ENCODE data around the gene ZNF277. TPM values are rescaled to one million over a fixed set of nuclear protein-coding genes. Genes with fewer than 3 reads are reported as not detected.

The ZNF277 gene
- total RNA-seq, 3 donors from 2014 or later: 30.8 to 38.3 (median 34.2) TPM

DNA sequence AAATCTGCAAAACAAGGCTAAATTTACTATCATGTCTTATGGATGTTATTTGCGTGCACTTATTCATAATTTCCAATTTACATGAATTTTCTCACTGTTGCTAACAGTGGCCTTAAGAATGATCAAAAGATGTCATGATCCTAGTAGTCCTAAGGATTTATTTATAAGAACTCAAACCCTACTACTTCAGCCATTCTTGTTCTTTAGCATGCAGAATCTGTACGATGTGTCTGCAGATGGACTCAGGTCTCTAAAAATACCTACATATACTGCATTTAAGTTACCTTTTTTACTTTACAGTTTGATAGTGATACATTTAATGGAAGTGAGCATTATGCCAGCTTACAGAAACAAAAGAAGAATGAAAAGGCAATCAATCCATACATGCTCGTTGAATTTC is 91.2 kb downstream of the ZNF277 start:
- no peak for DNase-seq (ENCODE audit: low spot score in 2 of 2)
- Histone ChIP-seq H3K9me3 (no peaks in the 10 kb centered on the region), H3K4me1 (no peaks in the 10 kb centered on the region), H3K4me3 (no peak overlapping the region), H3K27ac (no peak overlapping the region), H3K27me3 (no peaks in the 10 kb centered on the region), H3K36me3 (no peaks in the 10 kb centered on the region)
- intact Hi-C loops (cut with DNase I; ENCODE audit: low total_unique reads): loop anchor here (10.0 kb wide), 1 partner anchor 1847 kb away; no protein-coding TSS in a partner anchor
- TF ChIP-seq, protein P1, sequence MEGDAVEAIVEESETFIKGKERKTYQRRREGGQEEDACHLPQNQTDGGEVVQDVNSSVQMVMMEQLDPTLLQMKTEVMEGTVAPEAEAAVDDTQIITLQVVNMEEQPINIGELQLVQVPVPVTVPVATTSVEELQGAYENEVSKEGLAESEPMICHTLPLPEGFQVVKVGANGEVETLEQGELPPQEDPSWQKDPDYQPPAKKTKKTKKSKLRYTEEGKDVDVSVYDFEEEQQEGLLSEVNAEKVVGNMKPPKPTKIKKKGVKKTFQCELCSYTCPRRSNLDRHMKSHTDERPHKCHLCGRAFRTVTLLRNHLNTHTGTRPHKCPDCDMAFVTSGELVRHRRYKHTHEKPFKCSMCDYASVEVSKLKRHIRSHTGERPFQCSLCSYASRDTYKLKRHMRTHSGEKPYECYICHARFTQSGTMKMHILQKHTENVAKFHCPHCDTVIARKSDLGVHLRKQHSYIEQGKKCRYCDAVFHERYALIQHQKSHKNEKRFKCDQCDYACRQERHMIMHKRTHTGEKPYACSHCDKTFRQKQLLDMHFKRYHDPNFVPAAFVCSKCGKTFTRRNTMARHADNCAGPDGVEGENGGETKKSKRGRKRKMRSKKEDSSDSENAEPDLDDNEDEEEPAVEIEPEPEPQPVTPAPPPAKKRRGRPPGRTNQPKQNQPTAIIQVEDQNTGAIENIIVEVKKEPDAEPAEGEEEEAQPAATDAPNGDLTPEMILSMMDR (IDR thresholded peaks at IDR 0.05): no peak
- TF ChIP-seq POLR2AphosphoS5 (IDR thresholded peaks at IDR 0.05) (no peak), POLR2A (IDR thresholded peaks at IDR 0.05) (no peak)

DNA sequence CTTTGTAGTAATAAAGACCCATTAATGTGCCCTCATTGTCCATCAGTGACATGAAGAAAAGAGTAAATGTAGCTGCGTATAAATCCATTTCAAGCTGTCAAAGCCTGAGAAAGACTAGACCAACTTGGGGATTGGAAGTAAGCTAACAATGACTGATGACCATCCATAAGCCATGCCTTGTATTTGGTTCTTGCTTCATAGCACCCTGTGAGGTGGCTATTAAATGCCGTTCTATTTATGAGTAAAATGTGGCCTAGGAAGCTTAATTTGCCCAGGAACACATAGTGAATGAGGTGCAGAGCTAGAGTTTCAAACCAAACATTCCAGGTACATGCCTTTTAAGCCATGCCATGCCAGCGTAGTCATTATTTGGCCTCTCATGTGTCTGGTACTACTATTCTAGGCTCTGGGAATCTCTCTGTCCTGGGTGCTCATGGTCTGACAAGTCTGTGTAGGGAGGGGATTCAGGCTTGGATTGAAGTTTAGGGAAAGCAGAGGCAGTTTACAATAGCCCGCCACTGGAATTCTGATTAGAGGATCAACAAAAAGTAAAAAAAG is 92.1 kb downstream of the ZNF277 start:
- no peak overlapping the region for H3K27ac ChIP-seq
- TF ChIP-seq POLR2A (IDR thresholded peaks at IDR 0.05) (no peak), POLR2AphosphoS5 (IDR thresholded peaks at IDR 0.05) (no peak)
- TF ChIP-seq, protein P1 (IDR thresholded peaks at IDR 0.05): no peak
- H3K4me1 ChIP-seq: no peaks in the 10 kb centered on the region
- H3K4me3 ChIP-seq: no peak overlapping the region
- H3K36me3 ChIP-seq: no peaks in the 10 kb centered on the region
- no peak for DNase-seq (ENCODE audit: low spot score in 2 of 2)
- H3K27me3 ChIP-seq: no peaks in the 10 kb centered on the region
- intact Hi-C loops (cut with DNase I; ENCODE audit: low total_unique reads): loop anchor here (10.0 kb wide), 1 partner anchor 1846 kb away; no protein-coding TSS in a partner anchor
- H3K9me3 ChIP-seq: no peaks in the 10 kb centered on the region

DNA sequence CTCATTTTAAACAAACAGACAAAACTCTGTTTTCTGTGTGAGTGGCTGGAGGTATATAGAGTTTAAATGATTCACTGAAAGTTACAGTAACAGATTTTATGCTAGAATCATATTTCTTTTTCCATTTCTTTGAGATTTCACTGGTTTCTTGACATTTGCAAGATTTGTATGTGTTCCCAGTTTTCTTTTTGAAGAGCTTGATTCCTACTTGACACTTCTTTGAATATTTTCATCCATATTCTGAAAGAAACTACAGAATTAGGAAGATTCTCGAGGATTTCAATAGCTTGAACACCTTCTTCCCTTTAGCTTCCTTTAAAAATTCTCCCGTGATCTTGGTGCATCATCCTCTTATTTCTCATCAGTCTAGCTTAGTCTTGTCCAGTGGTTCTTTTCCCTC is 93.6 kb downstream of the ZNF277 start:
- TF ChIP-seq, protein P1 (IDR thresholded peaks at IDR 0.05): no peak
- TF ChIP-seq POLR2A (IDR thresholded peaks at IDR 0.05): no peak
- TF ChIP-seq POLR2AphosphoS5 (IDR thresholded peaks at IDR 0.05): no peak
- Histone ChIP-seq H3K27ac (no peak overlapping the region), H3K27me3 (no peaks in the 10 kb centered on the region), H3K4me1 (no peaks in the 10 kb centered on the region), H3K4me3 (no peak overlapping the region), H3K9me3 (no peaks in the 10 kb centered on the region), H3K36me3 (no peaks in the 10 kb centered on the region)
- no peak for DNase-seq (ENCODE audit: low spot score in 2 of 2)
- intact Hi-C loops (cut with DNase I; ENCODE audit: low total_unique reads): no loop called here

DNA sequence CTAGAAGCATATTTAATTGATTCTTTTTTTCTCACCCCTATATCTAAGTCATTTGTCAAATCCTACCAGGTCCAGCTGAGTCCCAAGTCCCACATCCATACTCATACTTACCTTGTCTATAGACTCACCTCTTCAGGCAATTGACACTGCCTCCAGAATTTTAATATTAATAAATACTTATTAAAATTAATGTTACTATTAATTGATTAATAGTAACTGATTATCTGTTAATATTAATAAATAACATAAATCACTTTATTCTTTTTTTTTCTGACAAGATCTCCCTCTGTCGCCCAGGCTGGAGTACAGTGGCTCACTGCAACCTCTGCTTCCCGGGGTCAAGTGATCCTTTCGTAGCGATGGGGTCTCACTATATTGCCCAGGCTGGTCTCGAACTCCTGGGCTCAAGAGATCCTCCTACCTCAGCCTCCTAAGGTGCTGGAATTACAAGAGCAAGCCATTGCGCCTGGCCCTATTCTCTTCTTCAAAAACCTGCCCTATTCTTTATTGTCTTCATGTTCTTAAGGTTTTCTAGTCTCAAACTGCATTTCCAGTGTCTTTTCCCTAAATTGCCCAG is 94.4 kb downstream of the ZNF277 start:
- Histone ChIP-seq H3K9me3 (no peaks in the 10 kb centered on the region), H3K36me3 (no peaks in the 10 kb centered on the region), H3K4me1 (no peaks in the 10 kb centered on the region), H3K4me3 (no peak overlapping the region), H3K27me3 (no peaks in the 10 kb centered on the region), H3K27ac (no peak overlapping the region)
- intact Hi-C loops (cut with DNase I; ENCODE audit: low total_unique reads): no loop called here
- no peak for DNase-seq (ENCODE audit: low spot score in 2 of 2)
- TF ChIP-seq POLR2A (IDR thresholded peaks at IDR 0.05) (no peak), POLR2AphosphoS5 (IDR thresholded peaks at IDR 0.05) (no peak)
- TF ChIP-seq, protein P1 (IDR thresholded peaks at IDR 0.05): no peak

DNA sequence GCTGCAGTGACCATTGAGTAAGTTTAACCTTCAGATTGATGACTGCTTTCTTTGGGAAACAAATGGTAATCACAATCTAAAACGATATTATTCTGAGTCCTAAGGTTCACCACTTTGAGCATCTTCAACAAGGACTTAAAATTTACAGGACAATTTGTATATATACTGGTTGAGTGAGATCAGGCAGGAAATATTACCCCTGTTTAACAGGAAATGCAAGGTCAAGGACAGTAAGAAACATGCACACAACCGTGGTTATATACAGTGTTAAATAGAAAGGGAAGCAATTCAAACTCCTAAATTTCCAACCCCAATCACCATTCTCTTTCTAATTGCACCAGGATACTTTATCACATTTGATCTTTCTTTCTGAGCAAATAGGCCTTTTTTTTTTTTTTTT is 96.1 kb downstream of the ZNF277 start:
- TF ChIP-seq, protein P1 (IDR thresholded peaks at IDR 0.05): no peak
- TF ChIP-seq POLR2AphosphoS5 (IDR thresholded peaks at IDR 0.05) (no peak), POLR2A (IDR thresholded peaks at IDR 0.05) (no peak)
- DNase-seq (ENCODE audit: low spot score in 2 of 2): no peak
- Histone ChIP-seq H3K4me3 (no peak overlapping the region), H3K27me3 (no peaks in the 10 kb centered on the region), H3K4me1 (no peaks in the 10 kb centered on the region), H3K9me3 (no peaks in the 10 kb centered on the region), H3K27ac (no peak overlapping the region), H3K36me3 (no peaks in the 10 kb centered on the region)
- intact Hi-C loops (cut with DNase I; ENCODE audit: low total_unique reads): no loop called here
